Peyer's patch (tissue), 4 donors: Measurements from ENCODE around the gene ACSF2. TPM values are rescaled to one million over a fixed set of nuclear protein-coding genes. Genes with fewer than 3 reads are reported as not detected.
A peak's percentile ranks its signal among the peaks of the same experiment; 100 is the strongest.

Experiments
- DNase-seq, 3 donors: peaks; one replicate each; pipeline ENCODE4 v3.0.0-alpha.2; 2017 to 2019
- H3K27ac ChIP-seq, 4 donors: fragments of 200-600 bp; sonication (generic); one replicate each; pipeline ENCODE4 v1.5.1; 2016 to 2019
- H3K27me3 ChIP-seq, 2 donors: fragments of 200-600 bp; sonication (generic); one replicate each; pipeline ENCODE4 v1.5.1; 2019
- H3K36me3 ChIP-seq, 3 donors: fragments of 200-600 bp; sonication (generic); one replicate each; pipeline ENCODE4 v1.5.1; 2016 to 2019
- H3K4me1 ChIP-seq, 4 donors: fragments of 200-600 bp; sonication (generic); one replicate each; pipeline ENCODE4 v1.5.1; 2016 to 2019
- H3K4me3 ChIP-seq, 4 donors: fragments of 200-600 bp; sonication (generic); 1 replicate in 3 of 4; 2 replicates in 1 of 4; pipeline ENCODE4 v1.5.1; 2016 to 2019; ENCODE audit warnings: mild to moderate bottlenecking in 1 of 4
- H3K9me3 ChIP-seq, 4 donors: fragments of 200-600 bp; sonication (generic); one replicate each; pipeline ENCODE4 v1.5.1; 2016 to 2019; ENCODE audit warnings: mild to moderate bottlenecking in 1 of 4
- POLR2A ChIP-seq, 2 donors: fragments of 450-650 bp; IDR thresholded peaks; one replicate each; pipeline ENCODE4 v1.5.1; 2017; ENCODE audit warnings: antibody characterized with exemption in 2 of 2, mild to moderate bottlenecking in 2 of 2, moderate library complexity in 2 of 2
- total RNA-seq, 4 donors: library from RNA; depleted of rRNA; stranded (reverse); fragments of >200 nt; gene quantifications; one replicate each; pipeline ENCODE4 v1.1.0, GENCODE V29; 2016
- TF ChIP-seq, protein P1 (sequence below), 6 experiments: fragments of 450-650 bp in 4 of 6; fragments of 200-600 bp in 2 of 6; sonication (generic) in 1 of 6; IDR thresholded peaks; one replicate each; pipeline ENCODE4 v1.5.1; 2017 to 2019; ENCODE audit warnings: antibody characterized with exemption in 6 of 6, mild to moderate bottlenecking in 3 of 6, moderate library complexity in 1 of 6

The ACSF2 gene
- total RNA-seq, 4 donors from 2014 or later = 143 to 278 (median 189) TPM

DNA sequence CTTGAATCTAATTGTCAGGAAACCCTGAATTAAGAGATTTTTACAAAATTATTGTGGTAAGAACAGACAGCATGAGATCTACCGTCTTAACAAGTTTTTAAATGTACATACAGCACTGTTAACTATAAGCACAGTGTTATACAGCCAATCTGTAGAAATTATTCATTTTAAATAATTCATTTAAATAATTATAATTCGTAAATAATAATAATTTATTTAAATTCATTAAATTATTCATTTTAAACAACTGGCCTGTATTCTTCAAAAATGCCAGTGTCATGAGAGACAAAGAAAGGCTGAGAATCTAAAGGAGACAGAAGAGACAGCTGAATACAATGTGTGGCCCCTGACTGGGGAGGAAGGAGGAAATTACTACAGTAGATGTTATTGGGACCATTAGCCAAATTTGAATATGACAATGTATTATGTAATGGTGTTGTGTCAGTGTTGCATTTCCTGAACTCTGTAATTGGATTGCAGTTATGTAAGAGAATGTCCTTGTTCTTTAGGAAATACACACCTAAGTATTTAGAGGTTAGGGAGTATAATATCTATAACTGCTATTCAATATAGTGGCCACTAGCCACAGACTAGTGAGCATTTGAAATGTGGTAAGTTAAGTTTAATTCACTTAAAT, 55.0 kb downstream of the ACSF2 start:
- no peak for TF ChIP-seq POLR2A (IDR thresholded peaks at IDR 0.05)
- TF ChIP-seq, protein P1, sequence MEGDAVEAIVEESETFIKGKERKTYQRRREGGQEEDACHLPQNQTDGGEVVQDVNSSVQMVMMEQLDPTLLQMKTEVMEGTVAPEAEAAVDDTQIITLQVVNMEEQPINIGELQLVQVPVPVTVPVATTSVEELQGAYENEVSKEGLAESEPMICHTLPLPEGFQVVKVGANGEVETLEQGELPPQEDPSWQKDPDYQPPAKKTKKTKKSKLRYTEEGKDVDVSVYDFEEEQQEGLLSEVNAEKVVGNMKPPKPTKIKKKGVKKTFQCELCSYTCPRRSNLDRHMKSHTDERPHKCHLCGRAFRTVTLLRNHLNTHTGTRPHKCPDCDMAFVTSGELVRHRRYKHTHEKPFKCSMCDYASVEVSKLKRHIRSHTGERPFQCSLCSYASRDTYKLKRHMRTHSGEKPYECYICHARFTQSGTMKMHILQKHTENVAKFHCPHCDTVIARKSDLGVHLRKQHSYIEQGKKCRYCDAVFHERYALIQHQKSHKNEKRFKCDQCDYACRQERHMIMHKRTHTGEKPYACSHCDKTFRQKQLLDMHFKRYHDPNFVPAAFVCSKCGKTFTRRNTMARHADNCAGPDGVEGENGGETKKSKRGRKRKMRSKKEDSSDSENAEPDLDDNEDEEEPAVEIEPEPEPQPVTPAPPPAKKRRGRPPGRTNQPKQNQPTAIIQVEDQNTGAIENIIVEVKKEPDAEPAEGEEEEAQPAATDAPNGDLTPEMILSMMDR (IDR thresholded peaks at IDR 0.05) = peak in 2 of 6 experiments; percentile 7 to 11
- peaks cover 0 to 21% (median 5%) of the 10 kb centered on the region in 4 donors for H3K4me1 ChIP-seq
- peaks cover 0 to 32% (median 0%) of the 10 kb centered on the region in 3 donors for H3K36me3 ChIP-seq
- H3K9me3 ChIP-seq = no peaks in the 10 kb centered on the region
- H3K27me3 ChIP-seq = no peaks in the 10 kb centered on the region
- no peak for DNase-seq
- H3K27ac ChIP-seq = peak overlapping the region in 1 of 4 donors; percentile 54
- no peak overlapping the region for H3K4me3 ChIP-seq

DNA sequence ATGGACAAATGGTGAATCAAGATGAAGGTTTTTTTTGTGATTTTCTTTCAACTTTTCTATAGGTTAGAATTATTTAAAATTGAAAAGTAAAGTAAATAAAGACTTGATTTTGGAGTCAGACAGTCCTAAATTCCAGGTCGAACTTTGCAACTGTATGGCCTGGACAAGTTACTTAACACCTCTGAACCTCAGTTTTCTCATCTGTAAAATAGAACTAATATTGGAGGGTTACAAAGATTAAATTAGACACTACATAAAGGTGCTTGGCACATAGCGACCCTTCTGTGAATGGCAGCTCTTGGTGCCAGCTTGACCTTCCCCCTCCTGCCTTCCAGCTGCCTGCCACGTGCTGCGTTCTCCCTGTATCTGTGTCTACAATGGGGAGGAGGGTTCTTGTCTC, 55.6 kb downstream of the ACSF2 start:
- no peaks in the 10 kb centered on the region for H3K27me3 ChIP-seq
- DNase-seq = no peak
- TF ChIP-seq, protein P1 (IDR thresholded peaks at IDR 0.05) = no peak
- TF ChIP-seq POLR2A (IDR thresholded peaks at IDR 0.05) = no peak
- no peak overlapping the region for H3K27ac ChIP-seq
- H3K9me3 ChIP-seq = no peaks in the 10 kb centered on the region
- peaks cover 0 to 21% (median 5%) of the 10 kb centered on the region in 4 donors for H3K4me1 ChIP-seq
- H3K4me3 ChIP-seq = no peak overlapping the region
- peaks cover 0 to 32% (median 0%) of the 10 kb centered on the region in 3 donors for H3K36me3 ChIP-seq

- H3K4me1 ChIP-seq = peaks cover 0 to 21% (median 5%) of the 10 kb centered on the region in 4 donors
- H3K4me3 ChIP-seq = no peak overlapping the region
- H3K36me3 ChIP-seq = peaks cover 0 to 32% (median 0%) of the 10 kb centered on the region in 3 donors
- H3K9me3 ChIP-seq = no peaks in the 10 kb centered on the region
- no peak for TF ChIP-seq POLR2A (IDR thresholded peaks at IDR 0.05)
- TF ChIP-seq, protein P1 (IDR thresholded peaks at IDR 0.05) = no peak
- no peak overlapping the region for H3K27ac ChIP-seq
- no peaks in the 10 kb centered on the region for H3K27me3 ChIP-seq
- no peak for DNase-seq
Observed at GRCh38 chr17:50482110-50482509, 56.1 kb downstream of the ACSF2 start.

DNA sequence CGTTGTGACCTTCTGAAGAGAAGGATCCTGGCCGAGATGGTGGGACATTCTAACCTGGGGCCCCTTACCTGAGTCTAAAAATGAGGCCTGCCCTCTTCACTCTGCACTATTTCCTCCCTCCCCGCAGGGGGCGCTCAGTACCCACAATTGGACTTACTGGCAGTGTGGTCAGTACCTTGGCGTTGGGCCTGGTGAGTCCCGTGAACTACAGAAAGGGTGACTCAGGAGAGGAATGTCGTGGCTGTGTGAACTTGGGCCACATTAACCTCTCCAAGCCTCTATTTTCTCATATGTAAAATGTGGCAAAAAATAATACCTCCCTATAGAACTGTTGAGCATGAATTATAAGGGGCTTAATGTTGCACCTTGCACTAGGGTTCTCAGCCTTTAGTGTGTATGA, 56.5 kb downstream of the ACSF2 start:
- Histone ChIP-seq H3K4me1 (peaks cover 0 to 21% (median 5%) of the 10 kb centered on the region in 4 donors), H3K36me3 (peaks cover 0 to 32% (median 0%) of the 10 kb centered on the region in 3 donors), H3K27ac (peak overlapping the region in 2 of 4 donors; percentile 58 to 70), H3K27me3 (no peaks in the 10 kb centered on the region), H3K9me3 (no peaks in the 10 kb centered on the region), H3K4me3 (no peak overlapping the region)
- DNase-seq = peak; percentile 70 to 95 (median 93)
- no peak for TF ChIP-seq POLR2A (IDR thresholded peaks at IDR 0.05)
- TF ChIP-seq, protein P1 (IDR thresholded peaks at IDR 0.05) = peak; percentile 56 to 97 (median 90)

GRCh38 chr17:50483266-50483665, 57.2 kb downstream of the ACSF2 start:
- no peaks in the 10 kb centered on the region for H3K27me3 ChIP-seq
- H3K36me3 ChIP-seq = peaks cover 0 to 32% (median 0%) of the 10 kb centered on the region in 3 donors
- peak in 1 of 3 donors; percentile 31 for DNase-seq
- TF ChIP-seq, protein P1 (IDR thresholded peaks at IDR 0.05) = no peak
- no peak for TF ChIP-seq POLR2A (IDR thresholded peaks at IDR 0.05)
- H3K27ac ChIP-seq = no peak overlapping the region
- no peak overlapping the region for H3K4me3 ChIP-seq
- H3K4me1 ChIP-seq = peaks cover 0 to 14% (median 5%) of the 10 kb centered on the region in 4 donors
- H3K9me3 ChIP-seq = no peaks in the 10 kb centered on the region
